Sigmoid colon (tissue), 7 donors: ENCODE measurements around the gene TACC2. TPM values are rescaled to one million over a fixed set of nuclear protein-coding genes. Genes with fewer than 3 reads are reported as not detected.

Source experiments
- DNase-seq: peaks from one replicate; pipeline ENCODE4 v3.0.0-alpha.2; 2019
- H3K27ac ChIP-seq, 4 donors: fragments of 200-600 bp; sonication (generic); one replicate each; pipeline ENCODE4 v1.5.1; 2016 to 2019; ENCODE audit warnings: mild to moderate bottlenecking in 1 of 4
- H3K27me3 ChIP-seq, 3 donors: fragments of 200-600 bp; sonication (generic); one replicate each; pipeline ENCODE4 v1.5.1; 2019; ENCODE audit warnings: mild to moderate bottlenecking in 1 of 3
- H3K36me3 ChIP-seq, 4 donors: fragments of 200-600 bp; sonication (generic); one replicate each; pipeline ENCODE4 v1.5.1; 2016 to 2019
- H3K4me1 ChIP-seq, 4 donors: fragments of 200-600 bp; sonication (generic); one replicate each; pipeline ENCODE4 v1.5.1; 2017 to 2019
- H3K4me3 ChIP-seq, 4 donors: fragments of 200-600 bp; sonication (generic); one replicate each; pipeline ENCODE4 v1.5.1; 2017 to 2019; ENCODE audit warnings: mild to moderate bottlenecking in 2 of 4, moderate library complexity in 1 of 4
- H3K9me3 ChIP-seq, 4 donors: fragments of 200-600 bp in 3 of 4; sonication (generic) in 3 of 4; one replicate each; pipeline versions ENCODE4 v1.5.1 to v1.6.1; 2013 to 2019
- CTCF ChIP-seq, 4 experiments: fragments of 450-650 bp in 3 of 4; fragments of 200-600 bp in 1 of 4; IDR thresholded peaks; one replicate each; pipeline ENCODE4 v1.5.1; 2016 to 2019; ENCODE audit warnings: antibody characterized with exemption in 4 of 4, mild to moderate bottlenecking in 3 of 4, moderate library complexity in 2 of 4
- EP300 ChIP-seq, 4 donors: sonication (generic); formaldehyde crosslinking; IDR thresholded peaks; one replicate each; pipeline ENCODE4 v1.6.1; 2017; ENCODE audit warnings: antibody characterized with exemption in 4 of 4
- POLR2A ChIP-seq, 2 donors: fragments of 450-650 bp; IDR thresholded peaks; one replicate each; pipeline ENCODE4 v1.6.1; 2016; ENCODE audit warnings: antibody characterized with exemption in 2 of 2, mild to moderate bottlenecking in 2 of 2, moderate library complexity in 2 of 2
- POLR2AphosphoS5 ChIP-seq, 4 donors: sonication (generic); formaldehyde crosslinking; IDR thresholded peaks; one replicate each; pipeline ENCODE4 v1.6.1; 2017; ENCODE audit warnings: antibody characterized with exemption in 4 of 4
- WGBS, 2 donors: extraction: QIAGEN DNeasy Blood & Tissue Kit; methylation state at CpG; one replicate each; pipeline ENCODE4 v1.1.7; 2013; 5-methylcytosine and 5-hydroxymethylcytosine counted together
- intact Hi-C: fragments of 100-400 bp; cut with DNase I; formaldehyde crosslinking; loops from one replicate; pipeline ENCODE4 v1.15.1; 2023
- polyA plus RNA-seq, 3 donors: library from polyadenylated mRNA; stranded (reverse); fragments of 200-250 nt; gene quantifications; one replicate each; pipeline ENCODE4 v1.2.3, GENCODE V29; 2013
- total RNA-seq, 4 donors: library from RNA; depleted of rRNA; stranded (reverse); fragments of >200 nt; gene quantifications; one replicate each; pipeline ENCODE4 v1.1.0, GENCODE V29; 2016
- donor health status: healthy with polysubstance abuse.
- donor health status: Bipolar disorder and iron deficiency.
- donor health status: healthy.

Gene TACC2
- total and polyA plus RNA-seq, 7 donors, result 43.7 to 173 (median 71.0) TPM

- intact Hi-C loops, result no loop called here
- Histone ChIP-seq H3K9me3 (no peaks in the 10 kb centered on the region), H3K27ac (no peak overlapping the region), H3K4me3 (no peak overlapping the region), H3K4me1 (peaks cover 0 to 13% (median 9%) of the 10 kb centered on the region in 4 donors), H3K27me3 (no peaks in the 10 kb centered on the region), H3K36me3 (peaks cover 13 to 74% (median 19%) of the 10 kb centered on the region in 4 donors)
- WGBS, 2 donors, result 88 to 91% methylated on average over 11 of the region's 11 CpGs
- peak; percentile 56 for DNase-seq
- TF ChIP-seq CTCF (IDR thresholded peaks at IDR 0.05) (no peak), POLR2AphosphoS5 (IDR thresholded peaks at IDR 0.05) (no peak), POLR2A (IDR thresholded peaks at IDR 0.05) (no peak), EP300 (IDR thresholded peaks at IDR 0.05) (no peak)
Measured at GRCh38 chr10:122249303-122249850, 260.4 kb downstream of the TACC2 start.

GRCh38 chr10:122249991-122250750 lies 261.2 kb downstream of the TACC2 start:
- peak; percentile 64 for DNase-seq
- WGBS, 2 donors, result 88 to 95% methylated on average over 10 of the region's 10 CpGs
- Histone ChIP-seq H3K36me3 (peaks cover 13 to 72% (median 19%) of the 10 kb centered on the region in 4 donors), H3K27me3 (no peaks in the 10 kb centered on the region), H3K27ac (no peak overlapping the region), H3K4me3 (no peak overlapping the region), H3K9me3 (no peaks in the 10 kb centered on the region), H3K4me1 (peaks cover 0 to 13% (median 9%) of the 10 kb centered on the region in 4 donors)
- TF ChIP-seq POLR2A (IDR thresholded peaks at IDR 0.05), result no peak
- TF ChIP-seq POLR2AphosphoS5 (IDR thresholded peaks at IDR 0.05), result no peak
- TF ChIP-seq CTCF (IDR thresholded peaks at IDR 0.05), result no peak
- intact Hi-C loops, result no loop called here

- intact Hi-C loops, result no loop called here
- Histone ChIP-seq H3K27me3 (no peaks in the 10 kb centered on the region), H3K4me3 (no peak overlapping the region), H3K36me3 (peaks cover 13 to 71% (median 18%) of the 10 kb centered on the region in 4 donors), H3K27ac (peak overlapping the region in 2 of 4 donors; percentile 54 to 67), H3K4me1 (peaks cover 0 to 13% (median 9%) of the 10 kb centered on the region in 4 donors), H3K9me3 (no peaks in the 10 kb centered on the region)
- WGBS, 2 donors, result 90 to 91% methylated on average over 11 of the region's 11 CpGs
- TF ChIP-seq POLR2AphosphoS5 (IDR thresholded peaks at IDR 0.05), result no peak
- no peak for TF ChIP-seq POLR2A (IDR thresholded peaks at IDR 0.05)
- no peak for TF ChIP-seq CTCF (IDR thresholded peaks at IDR 0.05)
- no peak for TF ChIP-seq EP300 (IDR thresholded peaks at IDR 0.05)
- peak; percentile 40 for DNase-seq
Measured at GRCh38 chr10:122251459-122252255, 262.7 kb downstream of the TACC2 start.

- H3K27me3 ChIP-seq, result no peaks in the 10 kb centered on the region
- peaks cover 0 to 22% (median 11%) of the 10 kb centered on the region in 4 donors for H3K4me1 ChIP-seq
- no peak for TF ChIP-seq CTCF (IDR thresholded peaks at IDR 0.05)
- peak in 2 of 4 donors; percentile 43 to 89 for TF ChIP-seq EP300 (IDR thresholded peaks at IDR 0.05)
- peak; percentile 76 to 96 (median 88) for TF ChIP-seq POLR2AphosphoS5 (IDR thresholded peaks at IDR 0.05)
- peak overlapping the region in 3 of 4 donors; percentile 43 to 67 (median 54) for H3K27ac ChIP-seq
- intact Hi-C loops, result no loop called here
- no peak overlapping the region for H3K4me3 ChIP-seq
- peak; percentile 72 for DNase-seq
- 44 to 70% methylated on average over 3 of the region's 3 CpGs for whole genome bisulfite sequencing, 2 donors
- H3K36me3 ChIP-seq, result peaks cover 13 to 68% (median 17%) of the 10 kb centered on the region in 4 donors
- H3K9me3 ChIP-seq, result no peaks in the 10 kb centered on the region
Measured at GRCh38 chr10:122252805-122253204, 263.8 kb downstream of the TACC2 start.
